SJCRH30 (cell line): ENCODE data around the gene NIPAL1. TPM values are rescaled to one million over a fixed set of nuclear protein-coding genes. Genes with fewer than 3 reads are reported as not detected.

Experiments
- DNase-seq, 2 experiments: peaks; one replicate each; pipeline ENCODE4 v3.0.0-alpha.2; 2015 to 2020
- H3K27ac ChIP-seq: fragments of 250-450 bp; sonication (Bioruptor Pico); 2 replicates; pipeline ENCODE4 v1.5.1; 2020; ENCODE audit warnings: mild to moderate bottlenecking, moderate library complexity
- H3K27me3 ChIP-seq: fragments of 250-450 bp; sonication (Bioruptor Pico); 2 replicates; pipeline ENCODE4 v1.5.1; 2020; ENCODE audit warnings: mild to moderate bottlenecking, moderate library complexity
- H3K36me3 ChIP-seq: fragments of 250-450 bp; sonication (Bioruptor Pico); 2 replicates; pipeline ENCODE4 v1.5.1; 2020; ENCODE audit warnings: mild to moderate bottlenecking, moderate library complexity
- H3K4me1 ChIP-seq: fragments of 250-450 bp; sonication (Bioruptor Pico); 2 replicates; pipeline ENCODE4 v1.5.1; 2020; ENCODE audit warnings: mild to moderate bottlenecking, moderate library complexity
- H3K4me3 ChIP-seq: fragments of 250-450 bp; sonication (Bioruptor Pico); 2 replicates; pipeline ENCODE4 v1.5.1; 2020; ENCODE audit warnings: mild to moderate bottlenecking, moderate library complexity
- H3K9me3 ChIP-seq: fragments of 250-450 bp; sonication (Bioruptor Pico); replicated peaks from 2 replicates; pipeline ENCODE4 v1.5.1; 2020; ENCODE audit warnings: mild to moderate bottlenecking, moderate library complexity
- total RNA-seq: library from RNA; depleted of rRNA; stranded (reverse); fragments of >200 nt; shearing (Covaris generic); gene quantifications from 2 replicates; pipeline ENCODE4 v1.2.3, GENCODE V29; 2014

The NIPAL1 gene
- total RNA-seq, 1 experiment from 2014 or later, result 0.04 TPM

DNA sequence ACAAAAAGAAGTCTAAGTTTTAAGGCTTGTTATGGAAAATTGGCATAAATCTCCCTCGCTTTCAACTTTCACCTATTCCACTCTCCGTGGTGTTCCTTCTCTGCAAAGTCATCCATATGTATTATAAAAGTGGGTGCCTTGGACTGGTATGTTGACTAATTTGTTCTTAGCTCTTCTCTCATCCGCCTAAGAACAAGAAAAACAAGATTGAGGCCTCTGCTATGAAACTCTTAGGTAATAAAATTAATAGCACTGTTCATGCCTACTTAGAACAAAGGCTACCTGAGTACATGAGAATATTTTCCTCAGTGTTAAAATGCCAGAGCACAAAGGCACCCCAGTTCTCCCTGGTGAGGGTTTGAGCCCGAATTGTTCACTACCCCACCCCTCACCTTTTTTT is 1.4 kb upstream of the NIPAL1 start:
- H3K4me1 ChIP-seq, result no peaks in the 10 kb centered on the region
- no peaks in the 10 kb centered on the region for H3K27me3 ChIP-seq
- H3K27ac ChIP-seq, result no peak overlapping the region
- H3K4me3 ChIP-seq, result no peak overlapping the region
- H3K9me3 ChIP-seq, result no peaks in the 10 kb centered on the region; the same call in 1 of the 2 replicates
- DNase-seq, result no peak
- no peaks in the 10 kb centered on the region for H3K36me3 ChIP-seq

DNA sequence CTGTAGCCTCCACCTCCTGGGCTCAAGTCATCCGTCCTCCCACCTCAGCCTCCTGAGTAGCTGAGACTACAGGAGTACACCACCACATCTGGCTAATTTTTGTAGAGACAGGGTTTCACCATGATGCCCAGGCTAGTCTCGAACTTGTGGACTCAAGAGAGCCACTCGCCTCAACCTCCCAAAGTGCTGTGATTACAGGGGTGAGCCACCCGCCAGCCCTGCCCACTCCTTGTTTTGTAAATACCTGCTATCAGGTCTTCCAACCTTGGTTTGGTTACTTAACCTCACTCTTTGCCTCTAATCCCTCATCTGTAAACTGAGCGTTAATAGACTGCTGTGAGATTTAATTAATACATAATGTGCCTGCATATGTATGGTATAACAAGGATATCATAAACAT is 894 bp upstream of the NIPAL1 start:
- Histone ChIP-seq H3K9me3 (no peaks in the 10 kb centered on the region; the same call in 1 of the 2 replicates), H3K27me3 (no peaks in the 10 kb centered on the region), H3K36me3 (no peaks in the 10 kb centered on the region), H3K27ac (no peak overlapping the region), H3K4me3 (no peak overlapping the region), H3K4me1 (no peaks in the 10 kb centered on the region)
- no peak for DNase-seq

DNA sequence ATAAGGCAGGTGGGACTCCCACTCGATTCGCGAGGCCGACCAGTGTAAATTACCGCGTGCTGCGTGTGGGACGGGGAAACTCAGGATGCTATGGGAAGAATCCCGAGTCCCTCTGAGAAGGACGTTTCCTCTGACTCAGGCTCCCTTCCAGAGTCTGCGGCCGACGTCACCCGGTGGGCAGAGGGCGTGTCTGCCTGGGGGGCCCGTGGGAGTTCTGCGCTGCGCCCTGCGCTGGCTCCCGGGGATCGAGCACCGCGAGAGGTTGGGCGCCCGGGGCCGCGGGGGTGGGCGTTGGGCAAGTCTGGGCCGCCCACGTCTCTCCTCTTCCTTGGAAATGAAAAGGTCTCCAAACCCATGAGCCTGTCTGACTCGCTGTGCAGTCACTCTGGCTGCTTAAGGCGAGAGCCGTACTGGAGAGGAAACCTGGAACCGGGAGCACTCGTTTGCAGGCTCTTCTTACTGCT is 568 bp downstream of the NIPAL1 start:
- peak overlapping the region; percentile 58 for H3K4me3 ChIP-seq
- H3K36me3 ChIP-seq, result no peaks in the 10 kb centered on the region
- H3K27me3 ChIP-seq, result no peaks in the 10 kb centered on the region
- no peaks in the 10 kb centered on the region for H3K4me1 ChIP-seq
- no peak overlapping the region for H3K27ac ChIP-seq
- DNase-seq, result no peak
- no peaks in the 10 kb centered on the region for H3K9me3 ChIP-seq

DNA sequence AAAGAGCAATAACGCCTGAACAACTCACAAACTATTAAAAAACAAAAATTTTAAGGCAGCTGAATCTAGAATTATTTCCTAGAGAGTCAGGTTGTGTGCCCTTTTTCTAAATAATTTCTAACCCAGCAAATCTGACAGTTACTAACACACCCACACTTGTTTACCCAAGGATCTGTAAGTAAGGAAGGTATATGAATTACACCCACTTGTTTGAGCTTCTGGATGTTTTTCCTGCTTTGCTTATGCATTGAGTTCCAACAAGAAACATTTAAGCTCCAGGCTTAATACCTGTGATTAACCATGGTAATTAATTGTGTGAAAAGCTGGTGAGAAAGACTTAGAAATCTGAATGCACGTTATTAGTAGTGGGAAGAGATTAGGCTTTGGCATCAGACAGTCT is 1.5 kb downstream of the NIPAL1 start:
- Histone ChIP-seq H3K27me3 (no peaks in the 10 kb centered on the region), H3K27ac (no peak overlapping the region), H3K4me1 (no peaks in the 10 kb centered on the region), H3K36me3 (no peaks in the 10 kb centered on the region), H3K4me3 (no peak overlapping the region), H3K9me3 (no peaks in the 10 kb centered on the region)
- DNase-seq, result no peak

DNA sequence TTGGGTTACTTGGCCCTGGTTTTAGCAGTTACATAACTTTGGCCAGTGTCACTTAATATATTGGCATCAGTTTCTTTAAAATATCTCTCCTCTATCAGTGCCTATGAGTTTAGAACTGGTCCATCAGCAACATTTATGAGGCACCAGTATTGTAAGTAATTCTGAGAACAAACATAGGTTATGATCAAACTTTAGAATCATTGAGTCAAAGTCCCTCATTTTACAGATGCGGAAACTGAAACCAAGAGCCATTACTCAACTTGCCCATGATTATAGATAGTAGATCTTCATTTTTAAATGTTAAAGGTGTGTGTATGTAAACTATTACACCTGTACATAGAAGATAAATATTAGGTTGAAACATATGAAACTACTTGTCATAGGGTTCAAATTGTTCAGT is 4.5 kb downstream of the NIPAL1 start:
- no peak for DNase-seq
- Histone ChIP-seq H3K36me3 (no peaks in the 10 kb centered on the region), H3K4me1 (no peaks in the 10 kb centered on the region), H3K9me3 (no peaks in the 10 kb centered on the region), H3K4me3 (no peak overlapping the region), H3K27me3 (no peaks in the 10 kb centered on the region), H3K27ac (no peak overlapping the region)

DNA sequence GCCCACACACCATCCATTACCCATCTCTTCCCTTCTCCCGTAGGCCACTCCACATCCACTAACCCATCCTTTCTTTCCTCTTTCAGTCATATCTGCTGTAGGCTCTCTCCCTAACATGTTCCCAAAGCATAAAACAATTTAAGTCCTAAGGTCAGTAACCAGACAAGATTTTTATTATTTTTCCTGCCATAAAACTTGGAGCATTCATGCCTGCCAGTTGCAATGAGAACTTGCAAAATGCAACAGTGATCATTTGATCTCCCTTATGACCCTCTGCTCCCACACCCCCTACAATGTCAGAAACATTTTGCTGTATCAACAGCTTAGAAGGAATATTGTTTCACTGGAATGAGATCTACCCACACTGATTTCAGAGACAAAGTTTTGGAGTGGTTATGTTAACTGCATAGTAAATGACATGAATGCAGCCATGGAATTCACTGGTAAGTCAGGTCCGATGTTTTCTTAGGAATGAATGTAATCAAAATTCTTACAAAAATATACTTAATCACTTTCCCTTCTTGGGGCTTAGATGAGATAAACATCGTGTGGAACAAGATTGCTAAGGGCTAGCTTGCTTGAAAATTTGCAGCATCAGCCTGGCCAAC is 5.7 kb downstream of the NIPAL1 start:
- H3K27ac ChIP-seq, result no peak overlapping the region
- H3K4me1 ChIP-seq, result no peaks in the 10 kb centered on the region
- no peak for DNase-seq
- no peaks in the 10 kb centered on the region for H3K9me3 ChIP-seq
- H3K4me3 ChIP-seq, result no peak overlapping the region
- H3K36me3 ChIP-seq, result no peaks in the 10 kb centered on the region
- H3K27me3 ChIP-seq, result no peaks in the 10 kb centered on the region

DNA sequence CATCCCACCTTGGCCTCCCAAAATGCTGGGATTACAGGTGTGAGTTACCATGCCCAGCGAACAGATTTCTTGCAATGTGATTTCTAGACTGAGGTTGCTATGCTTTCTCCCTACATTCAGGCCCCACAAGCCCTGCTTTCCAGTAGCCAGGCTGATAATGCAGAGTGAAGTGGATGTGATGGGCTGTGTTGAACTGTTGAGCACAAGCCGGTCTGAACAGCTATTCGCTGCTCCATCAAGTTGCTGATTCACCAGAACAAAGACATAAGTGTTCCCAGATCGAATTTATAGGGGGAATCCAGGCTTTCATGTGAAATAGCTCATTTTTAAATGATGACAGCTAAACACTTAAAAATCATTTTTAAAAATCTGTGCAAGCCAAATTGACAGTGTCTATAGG is 8.0 kb downstream of the NIPAL1 start:
- no peaks in the 10 kb centered on the region for H3K4me1 ChIP-seq
- no peak overlapping the region for H3K4me3 ChIP-seq
- no peaks in the 10 kb centered on the region for H3K27me3 ChIP-seq
- DNase-seq, result no peak
- H3K27ac ChIP-seq, result no peak overlapping the region
- no peaks in the 10 kb centered on the region for H3K9me3 ChIP-seq
- no peaks in the 10 kb centered on the region for H3K36me3 ChIP-seq

DNA sequence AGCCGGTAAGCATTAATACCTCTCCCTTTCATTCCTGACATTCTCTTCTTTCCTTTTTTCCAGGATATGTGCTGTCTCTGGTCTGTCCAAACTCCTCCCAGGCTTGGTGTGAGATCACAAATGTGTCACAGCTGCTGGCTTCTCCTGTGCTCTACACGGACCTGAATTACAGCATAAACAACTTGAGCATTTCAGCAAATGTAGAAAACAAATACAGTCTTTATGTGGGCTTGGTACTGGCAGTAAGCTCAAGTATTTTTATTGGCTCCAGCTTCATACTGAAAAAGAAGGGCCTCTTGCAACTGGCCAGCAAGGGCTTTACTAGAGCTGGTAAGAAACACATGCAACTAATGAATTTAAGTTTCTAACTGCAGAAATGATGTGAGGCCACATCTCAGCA is 8.4 kb downstream of the NIPAL1 start:
- Histone ChIP-seq H3K27ac (no peak overlapping the region), H3K27me3 (no peaks in the 10 kb centered on the region), H3K9me3 (no peaks in the 10 kb centered on the region), H3K36me3 (no peaks in the 10 kb centered on the region), H3K4me3 (no peak overlapping the region), H3K4me1 (no peaks in the 10 kb centered on the region)
- peak in 1 of 2 experiments; percentile 16 for DNase-seq

DNA sequence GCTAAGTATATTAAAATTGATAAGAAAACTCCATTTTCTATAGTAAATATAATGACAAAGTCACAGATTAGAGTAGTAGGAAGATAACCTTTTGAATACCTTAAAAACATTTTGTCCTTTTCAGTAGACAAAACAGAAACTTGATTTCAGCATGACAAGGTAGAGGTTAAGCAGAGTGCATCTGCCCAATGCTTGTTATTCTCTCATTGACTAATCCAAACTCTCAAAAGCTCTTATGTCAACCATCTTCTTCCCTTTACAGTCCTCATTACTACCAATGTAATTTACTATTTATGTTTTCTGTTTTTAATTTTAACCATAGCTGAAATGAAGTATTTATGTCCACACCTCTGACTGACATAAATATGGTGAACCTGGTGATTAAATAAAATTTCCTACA is 11.1 kb downstream of the NIPAL1 start:
- no peak overlapping the region for H3K4me3 ChIP-seq
- H3K27ac ChIP-seq, result no peak overlapping the region
- no peaks in the 10 kb centered on the region for H3K36me3 ChIP-seq
- H3K4me1 ChIP-seq, result no peaks in the 10 kb centered on the region
- DNase-seq, result no peak
- H3K27me3 ChIP-seq, result no peaks in the 10 kb centered on the region
- H3K9me3 ChIP-seq, result no peaks in the 10 kb centered on the region

DNA sequence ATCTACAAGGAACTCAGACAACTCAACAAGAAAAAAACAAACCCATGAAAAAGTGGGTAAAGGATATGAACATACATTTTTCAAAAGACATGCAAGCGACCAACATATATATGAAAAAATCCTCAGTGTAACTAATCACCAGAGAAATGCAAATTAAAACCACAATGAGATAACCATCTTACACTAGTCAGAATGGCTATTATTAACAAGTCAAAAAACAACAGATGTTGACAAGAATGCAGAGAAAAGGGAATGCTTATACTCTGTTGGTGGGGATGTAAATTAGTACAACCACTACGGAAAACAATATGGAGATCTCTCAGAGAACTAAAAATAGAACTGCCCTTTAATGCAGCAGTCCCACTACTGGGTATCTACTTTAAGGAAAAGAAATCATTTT is 12.1 kb downstream of the NIPAL1 start:
- Histone ChIP-seq H3K27ac (no peak overlapping the region), H3K4me1 (no peaks in the 10 kb centered on the region), H3K36me3 (no peaks in the 10 kb centered on the region), H3K4me3 (no peak overlapping the region), H3K9me3 (no peaks in the 10 kb centered on the region), H3K27me3 (no peaks in the 10 kb centered on the region)
- no peak for DNase-seq

DNA sequence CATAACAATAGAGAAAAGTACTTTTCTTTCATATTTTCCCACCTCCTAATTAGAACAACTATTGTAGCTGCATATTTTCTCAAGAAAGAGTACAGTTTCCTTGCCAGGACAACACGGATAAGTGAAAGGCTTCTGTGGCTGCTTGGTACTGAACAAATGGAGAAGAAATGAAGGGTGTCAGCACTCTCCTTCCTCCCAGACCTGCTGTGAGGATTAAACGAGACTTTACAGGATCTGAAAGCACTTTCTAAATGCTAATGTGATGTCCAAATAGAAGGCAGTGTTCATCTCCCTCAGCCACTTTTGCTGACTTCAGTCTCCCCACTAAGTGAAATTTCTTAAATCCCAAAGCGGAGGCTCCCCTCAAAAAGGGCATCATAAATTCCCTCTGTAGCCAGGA is 13.9 kb downstream of the NIPAL1 start:
- DNase-seq, result no peak
- H3K27ac ChIP-seq, result no peak overlapping the region
- no peaks in the 10 kb centered on the region for H3K4me1 ChIP-seq
- no peaks in the 10 kb centered on the region for H3K9me3 ChIP-seq
- no peaks in the 10 kb centered on the region for H3K36me3 ChIP-seq
- no peak overlapping the region for H3K4me3 ChIP-seq
- no peaks in the 10 kb centered on the region for H3K27me3 ChIP-seq

DNA sequence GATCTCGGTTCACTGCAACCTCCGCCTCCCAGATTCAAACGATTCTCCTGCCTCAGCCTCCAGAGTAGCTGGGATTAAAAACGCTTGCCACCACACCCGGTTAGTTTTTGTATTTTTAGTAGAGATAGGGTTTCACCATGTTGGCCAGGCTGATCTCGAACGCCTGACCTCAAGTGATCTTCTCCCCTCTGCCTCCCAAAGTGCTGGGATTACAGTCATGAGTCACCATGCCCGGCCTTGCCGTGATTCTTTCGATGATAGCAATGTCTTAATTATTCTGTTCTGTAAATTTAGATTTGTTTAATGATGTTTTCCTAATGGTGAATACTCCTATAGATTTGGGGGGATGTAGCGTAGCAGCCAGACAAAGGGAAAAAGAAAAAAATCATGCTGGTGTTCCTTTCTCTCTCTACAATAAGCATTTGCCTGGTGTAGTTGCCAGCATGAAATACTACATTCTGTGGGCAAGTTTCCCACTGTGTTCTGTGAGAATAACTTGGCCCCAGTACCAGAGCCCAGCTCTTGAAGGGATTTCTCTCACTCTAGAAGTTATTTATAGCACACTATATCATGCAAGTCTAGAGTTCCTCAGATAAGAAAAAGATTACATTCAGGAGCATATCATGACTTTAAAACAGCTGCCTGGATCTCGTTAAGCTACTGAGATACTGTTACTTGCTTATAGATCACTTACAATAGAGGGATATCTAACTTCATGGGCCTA is 15.4 kb downstream of the NIPAL1 start:
- no peak for DNase-seq
- no peaks in the 10 kb centered on the region for H3K36me3 ChIP-seq
- H3K27me3 ChIP-seq, result no peaks in the 10 kb centered on the region
- H3K9me3 ChIP-seq, result no peaks in the 10 kb centered on the region
- H3K4me1 ChIP-seq, result no peaks in the 10 kb centered on the region
- no peak overlapping the region for H3K27ac ChIP-seq
- H3K4me3 ChIP-seq, result no peak overlapping the region

DNA sequence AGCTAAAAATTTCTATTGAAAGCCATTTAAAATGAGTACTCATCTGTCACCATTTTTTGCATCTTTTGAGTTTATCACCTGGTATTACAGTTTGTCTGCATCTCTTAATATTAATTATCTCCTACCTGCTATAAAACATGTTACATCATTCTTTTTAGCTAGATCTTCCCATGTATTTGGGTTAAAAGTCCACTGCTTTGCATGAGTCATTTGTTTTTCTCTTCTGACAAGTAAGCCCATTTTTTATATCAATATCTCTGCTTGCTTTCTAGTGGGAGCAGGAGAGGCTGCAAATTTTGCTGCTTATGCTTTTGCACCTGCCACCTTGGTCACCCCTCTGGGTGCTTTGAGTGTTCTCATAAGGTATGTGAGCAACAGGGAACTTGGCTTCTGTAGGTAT is 16.1 kb downstream of the NIPAL1 start:
- no peaks in the 10 kb centered on the region for H3K36me3 ChIP-seq
- no peaks in the 10 kb centered on the region for H3K9me3 ChIP-seq
- no peaks in the 10 kb centered on the region for H3K4me1 ChIP-seq
- no peak overlapping the region for H3K27ac ChIP-seq
- no peak overlapping the region for H3K4me3 ChIP-seq
- no peak for DNase-seq
- no peaks in the 10 kb centered on the region for H3K27me3 ChIP-seq

DNA sequence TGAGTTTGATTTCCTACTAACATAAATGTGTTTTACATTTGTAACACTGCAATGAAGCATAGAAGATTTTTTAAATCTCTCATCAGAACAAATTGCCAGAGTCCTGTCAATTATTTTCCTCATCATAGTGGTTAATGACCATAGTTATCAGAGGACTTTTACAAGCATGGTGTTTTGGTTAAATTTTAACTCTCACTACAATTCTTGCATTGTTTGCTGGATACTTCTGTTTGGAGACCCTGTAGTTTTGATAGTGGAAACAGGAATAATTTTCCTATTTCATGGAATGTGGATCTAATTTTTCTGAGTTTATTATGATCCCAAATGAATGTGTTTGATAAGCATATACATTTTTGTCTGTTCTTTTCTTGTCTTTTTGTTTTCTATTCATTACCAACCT is 16.8 kb downstream of the NIPAL1 start:
- no peaks in the 10 kb centered on the region for H3K9me3 ChIP-seq
- H3K4me3 ChIP-seq, result no peak overlapping the region
- DNase-seq, result no peak
- H3K4me1 ChIP-seq, result no peaks in the 10 kb centered on the region
- no peak overlapping the region for H3K27ac ChIP-seq
- no peaks in the 10 kb centered on the region for H3K27me3 ChIP-seq
- H3K36me3 ChIP-seq, result no peaks in the 10 kb centered on the region

DNA sequence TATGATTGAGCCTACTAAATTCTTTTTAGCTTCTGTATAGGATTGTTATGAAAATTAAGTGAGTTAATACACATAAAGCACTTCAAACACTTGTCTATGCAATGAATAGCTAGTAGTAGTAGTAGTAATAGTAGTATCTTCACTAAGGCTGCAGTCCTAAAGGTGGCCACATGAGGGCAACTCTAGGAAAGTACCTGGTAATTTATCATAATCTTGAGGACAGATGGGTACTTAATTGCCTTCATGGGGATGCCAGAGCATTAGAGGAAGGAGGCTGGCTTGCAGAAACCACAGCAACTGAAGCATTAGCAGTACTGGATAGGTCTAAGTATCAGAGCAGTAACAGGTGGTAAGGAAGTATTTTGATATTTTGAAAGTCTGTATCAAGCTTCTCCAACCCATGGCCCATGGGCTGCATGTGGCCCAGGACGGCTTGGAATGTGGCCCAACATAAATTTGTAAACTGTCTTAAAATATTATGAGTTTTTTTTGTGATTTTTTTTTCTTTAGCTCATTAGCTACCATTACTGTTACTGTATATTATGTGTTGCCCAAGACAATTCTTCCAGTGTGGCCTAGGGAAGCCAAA is 17.3 kb downstream of the NIPAL1 start:
- Histone ChIP-seq H3K36me3 (no peaks in the 10 kb centered on the region), H3K9me3 (no peaks in the 10 kb centered on the region), H3K4me3 (no peak overlapping the region), H3K27ac (no peak overlapping the region), H3K27me3 (no peaks in the 10 kb centered on the region), H3K4me1 (no peaks in the 10 kb centered on the region)
- peak in 1 of 2 experiments; percentile 13 for DNase-seq

DNA sequence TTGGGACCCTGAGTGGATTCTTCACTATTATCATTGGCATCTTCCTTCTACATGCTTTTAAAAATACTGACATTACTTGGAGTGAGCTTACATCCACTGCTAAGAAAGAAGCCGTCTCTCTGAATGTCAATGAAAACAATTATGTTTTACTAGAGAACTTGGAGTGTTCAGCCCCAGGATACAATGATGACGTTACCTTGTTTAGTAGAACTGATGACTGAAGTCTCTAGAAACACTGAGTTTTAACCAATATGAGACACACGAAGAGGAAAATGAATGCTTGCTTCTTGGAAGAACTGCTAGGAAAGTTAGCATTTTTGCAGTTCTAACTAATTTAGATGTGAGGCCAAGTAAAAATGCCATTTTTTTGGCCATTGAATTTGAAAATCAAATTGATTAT is 19.4 kb downstream of the NIPAL1 start:
- no peak overlapping the region for H3K4me3 ChIP-seq
- H3K4me1 ChIP-seq, result no peaks in the 10 kb centered on the region
- H3K36me3 ChIP-seq, result no peaks in the 10 kb centered on the region
- no peaks in the 10 kb centered on the region for H3K27me3 ChIP-seq
- DNase-seq, result no peak
- no peaks in the 10 kb centered on the region for H3K9me3 ChIP-seq
- no peak overlapping the region for H3K27ac ChIP-seq
